ENCODE measurements around the gene ARIH2.

Gene ARIH2

DNA sequence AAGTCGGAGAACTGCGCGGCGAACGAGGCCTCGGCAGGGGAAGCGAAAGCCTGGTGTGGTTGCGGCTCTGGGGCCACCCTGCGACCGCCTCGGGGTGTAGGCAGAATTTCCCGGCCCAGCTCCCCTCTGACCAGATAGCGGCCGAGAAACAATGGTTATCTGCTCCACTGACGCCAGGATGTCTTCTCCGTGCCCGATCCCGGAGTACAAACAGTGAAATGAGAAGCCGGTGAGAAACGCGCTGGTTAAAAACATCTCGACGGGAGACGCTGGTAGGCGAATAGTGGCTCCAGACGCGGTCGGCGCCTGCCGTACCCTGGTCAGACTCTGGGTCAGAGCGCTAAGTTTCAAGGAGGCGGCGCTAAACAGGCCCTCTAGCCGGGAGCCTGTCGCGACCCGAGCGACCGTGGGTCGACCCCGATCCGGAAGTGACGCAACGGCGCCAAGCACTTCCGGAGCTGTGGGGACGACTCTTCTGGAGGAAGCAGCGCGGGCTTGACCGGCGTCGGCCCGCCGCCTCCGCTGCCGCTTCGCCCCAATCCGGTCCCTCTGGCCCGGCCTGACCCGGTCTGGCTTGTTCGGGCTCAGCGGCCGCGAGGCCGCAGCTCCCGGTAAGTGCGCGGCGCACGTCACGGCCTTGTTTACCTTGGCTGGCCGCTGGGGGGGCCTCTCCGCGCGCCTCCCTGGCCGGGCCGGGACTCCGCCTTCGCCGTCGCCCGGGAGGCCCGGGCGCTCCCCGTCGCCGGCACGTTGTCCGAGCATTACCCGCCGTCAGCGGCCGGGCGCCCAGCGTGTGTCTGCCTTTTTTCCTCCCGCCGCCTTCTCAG, at the start of gene ARIH2:
TSS of gene ARIH2 (plus strand) at position 455 of the 827 bp plus-strand sequence. CDS start 8,717 bp downstream, outside the sequence.
- no peaks in the 10 kb centered on the region for H3K9me3 Mint-ChIP-seq
- DNase-seq = peak; percentile 93
- H3K4me3 Mint-ChIP-seq = peak within 1 kb of the TSS; percentile 93
- peaks cover 25% of the 10 kb centered on the region for H3K4me1 Mint-ChIP-seq
- H3K27me3 Mint-ChIP-seq (ENCODE audit: low read depth, poor library complexity) = peaks cover 4% of the 10 kb centered on the region
- TF ChIP-seq, protein P1, sequence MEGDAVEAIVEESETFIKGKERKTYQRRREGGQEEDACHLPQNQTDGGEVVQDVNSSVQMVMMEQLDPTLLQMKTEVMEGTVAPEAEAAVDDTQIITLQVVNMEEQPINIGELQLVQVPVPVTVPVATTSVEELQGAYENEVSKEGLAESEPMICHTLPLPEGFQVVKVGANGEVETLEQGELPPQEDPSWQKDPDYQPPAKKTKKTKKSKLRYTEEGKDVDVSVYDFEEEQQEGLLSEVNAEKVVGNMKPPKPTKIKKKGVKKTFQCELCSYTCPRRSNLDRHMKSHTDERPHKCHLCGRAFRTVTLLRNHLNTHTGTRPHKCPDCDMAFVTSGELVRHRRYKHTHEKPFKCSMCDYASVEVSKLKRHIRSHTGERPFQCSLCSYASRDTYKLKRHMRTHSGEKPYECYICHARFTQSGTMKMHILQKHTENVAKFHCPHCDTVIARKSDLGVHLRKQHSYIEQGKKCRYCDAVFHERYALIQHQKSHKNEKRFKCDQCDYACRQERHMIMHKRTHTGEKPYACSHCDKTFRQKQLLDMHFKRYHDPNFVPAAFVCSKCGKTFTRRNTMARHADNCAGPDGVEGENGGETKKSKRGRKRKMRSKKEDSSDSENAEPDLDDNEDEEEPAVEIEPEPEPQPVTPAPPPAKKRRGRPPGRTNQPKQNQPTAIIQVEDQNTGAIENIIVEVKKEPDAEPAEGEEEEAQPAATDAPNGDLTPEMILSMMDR (IDR thresholded peaks at IDR 0.05) = no peak
- H3K36me3 Mint-ChIP-seq (ENCODE audit: low read depth) = peaks cover 9% of the 10 kb centered on the region
- peak within 1 kb of the TSS; percentile 100 for H3K27ac Mint-ChIP-seq

DNA sequence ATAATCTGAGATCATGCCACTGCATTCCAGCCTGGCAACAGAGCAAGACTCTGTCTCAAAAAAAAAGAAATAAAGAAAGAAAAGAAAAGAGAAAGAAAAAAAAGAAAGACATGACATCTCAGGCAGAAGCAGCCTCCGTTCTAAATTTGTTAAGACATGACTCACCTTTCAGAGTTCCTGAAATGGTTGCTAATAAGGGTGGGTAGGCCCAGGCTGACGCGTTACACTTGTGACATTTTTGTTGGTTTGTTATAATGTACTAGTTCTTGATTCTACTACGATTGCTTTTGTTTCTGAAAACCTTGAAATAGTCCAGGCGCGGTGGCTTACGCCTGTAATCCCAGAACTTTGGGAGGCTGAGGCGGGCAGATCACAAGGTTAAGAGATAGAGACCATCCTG, 41.0 kb upstream of the ARIH2 start:
- DNase-seq = no peak
- TF ChIP-seq, protein P1 (IDR thresholded peaks at IDR 0.05) = no peak
- Mint-ChIP-seq H3K27ac (no peak overlapping the region), H3K4me3 (no peak overlapping the region), H3K9me3 (no peaks in the 10 kb centered on the region), H3K27me3 (ENCODE audit: low read depth, poor library complexity) (peaks cover 4% of the 10 kb centered on the region), H3K36me3 (ENCODE audit: low read depth) (no peaks in the 10 kb centered on the region), H3K4me1 (peaks cover 9% of the 10 kb centered on the region)

DNA sequence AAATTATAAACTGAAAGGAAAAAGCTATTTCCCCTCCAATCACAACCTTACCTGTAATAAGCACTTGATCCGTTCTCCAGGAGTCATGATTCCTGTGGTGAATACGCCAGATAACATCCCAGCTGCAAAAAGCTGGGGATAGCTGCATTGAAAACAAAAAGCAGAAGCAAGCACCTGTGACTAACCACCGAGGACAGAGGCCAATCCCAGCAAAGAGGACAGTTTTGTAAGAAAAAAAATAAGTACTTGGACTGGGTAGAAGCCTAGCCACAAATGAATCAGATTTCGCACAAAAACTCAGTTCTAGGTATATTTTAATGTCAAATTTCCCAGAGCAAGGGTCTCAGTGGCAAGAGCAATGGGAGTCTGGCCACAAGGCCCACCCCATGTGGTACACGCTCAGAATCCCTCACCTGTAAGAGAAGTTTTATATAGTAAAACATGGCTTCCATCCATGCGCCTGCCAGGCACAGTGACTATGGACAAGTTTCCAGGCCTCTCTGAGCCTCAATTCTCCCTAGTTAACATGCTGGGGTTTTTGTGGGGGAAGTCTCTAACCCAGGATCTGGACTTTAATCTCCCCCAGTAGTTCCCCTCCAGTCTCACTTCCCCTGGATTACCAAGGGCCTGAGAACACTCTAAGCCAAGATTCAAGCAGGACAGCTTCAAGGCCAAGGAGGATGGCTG, 39.2 kb upstream of the ARIH2 start:
- DNase-seq = no peak
- H3K27me3 Mint-ChIP-seq (ENCODE audit: low read depth, poor library complexity) = peaks cover 4% of the 10 kb centered on the region
- no peaks in the 10 kb centered on the region for H3K36me3 Mint-ChIP-seq (ENCODE audit: low read depth)
- H3K4me3 Mint-ChIP-seq = no peak overlapping the region
- H3K4me1 Mint-ChIP-seq = peaks cover 9% of the 10 kb centered on the region
- TF ChIP-seq, protein P1 (IDR thresholded peaks at IDR 0.05) = no peak
- H3K9me3 Mint-ChIP-seq = no peaks in the 10 kb centered on the region
- peak overlapping the region; percentile 38 for H3K27ac Mint-ChIP-seq

DNA sequence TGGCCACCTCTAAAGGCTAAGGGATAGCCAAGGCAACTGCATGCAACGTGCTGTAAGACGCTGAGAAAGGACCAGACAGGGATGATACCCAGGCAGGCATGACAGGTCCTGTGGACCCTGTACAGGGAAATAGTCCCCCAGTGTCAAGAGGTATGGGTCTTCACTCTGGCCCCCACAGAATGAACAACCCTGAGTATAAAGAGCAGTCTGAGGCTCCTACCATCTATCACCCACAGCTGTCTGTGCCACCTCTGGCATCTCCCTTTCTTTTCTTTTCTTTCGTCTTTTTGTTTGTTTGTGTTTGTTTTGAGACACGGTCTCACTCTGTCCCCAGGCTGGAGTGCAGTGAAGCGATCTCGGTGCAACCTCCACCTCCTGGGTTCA, 38.7 kb upstream of the ARIH2 start:
- H3K27ac Mint-ChIP-seq = peak overlapping the region; percentile 38
- H3K4me1 Mint-ChIP-seq = peaks cover 9% of the 10 kb centered on the region
- no peak overlapping the region for H3K4me3 Mint-ChIP-seq
- DNase-seq = no peak
- H3K9me3 Mint-ChIP-seq = no peaks in the 10 kb centered on the region
- TF ChIP-seq, protein P1 (IDR thresholded peaks at IDR 0.05) = no peak
- H3K27me3 Mint-ChIP-seq (ENCODE audit: low read depth, poor library complexity) = peaks cover 4% of the 10 kb centered on the region
- no peaks in the 10 kb centered on the region for H3K36me3 Mint-ChIP-seq (ENCODE audit: low read depth)

DNA sequence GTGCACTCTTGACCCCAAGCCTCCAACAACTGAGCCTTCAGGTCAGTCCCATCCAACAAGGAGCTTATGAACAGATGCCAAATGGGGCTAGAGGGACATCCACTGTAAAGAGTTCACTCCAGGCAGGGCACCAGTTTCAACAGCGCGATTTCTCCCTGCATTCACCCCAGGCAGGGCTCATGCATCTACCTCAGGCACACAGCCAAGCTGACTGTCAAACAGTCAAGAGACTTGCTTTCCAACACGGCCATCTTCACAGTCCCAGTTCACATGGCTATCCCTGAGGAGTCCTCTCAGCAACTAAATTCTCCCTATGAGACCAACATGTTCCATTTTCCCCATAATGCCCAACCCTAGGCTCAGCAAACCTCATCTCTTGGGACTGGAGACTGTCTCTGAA, 37.6 kb upstream of the ARIH2 start:
- Mint-ChIP-seq H3K9me3 (no peaks in the 10 kb centered on the region), H3K4me3 (no peak overlapping the region), H3K27me3 (ENCODE audit: low read depth, poor library complexity) (peaks cover 4% of the 10 kb centered on the region), H3K36me3 (ENCODE audit: low read depth) (no peaks in the 10 kb centered on the region), H3K4me1 (peaks cover 9% of the 10 kb centered on the region), H3K27ac (no peak overlapping the region)
- TF ChIP-seq, protein P1 (IDR thresholded peaks at IDR 0.05) = no peak
- no peak for DNase-seq
